Measurements from ENCODE around the gene LYRM9. TPM values are rescaled to one million over a fixed set of nuclear protein-coding genes. Genes with fewer than 3 reads are reported as not detected.
A peak's percentile ranks its signal among the peaks of the same experiment; 100 is the strongest.
"Not testable (repeated sequence)": the region's sequence is repeated elsewhere in the genome, so short reads cannot be mapped to it uniquely, and the experiment has no call there.

The LYRM9 gene
- total and polyA plus RNA-seq, 10 of the 15 experiments (the other 5 are each of a cell fraction or from before 2014, with no cell fraction given) = 1.8 to 8.3 (median 4.6) TPM

DNA sequence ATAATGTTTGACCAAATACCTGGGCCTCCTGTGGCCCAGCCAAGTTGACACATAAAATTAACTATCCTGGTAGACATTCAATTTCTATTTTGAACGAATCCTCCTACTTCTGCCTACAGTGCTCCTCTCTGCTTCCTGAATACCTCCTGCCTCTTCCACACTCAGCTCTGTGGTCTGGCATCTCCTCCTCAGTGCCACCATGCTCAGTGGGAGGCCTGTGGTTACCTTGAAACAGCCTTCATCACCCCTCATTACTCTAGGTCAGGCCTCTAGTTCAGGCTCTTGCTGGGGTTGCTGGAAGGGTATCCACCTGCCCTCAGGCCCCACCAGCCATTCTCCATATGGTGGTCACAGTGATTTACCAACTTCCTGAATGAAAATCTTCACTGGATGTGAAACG is 5.1 kb downstream of the LYRM9 start:
- Histone ChIP-seq H3K27me3 (replicated peaks in 1 of 2; ENCODE audit: control insufficient read depth in 2 of 2, insufficient read depth in 2 of 2, low read length in 1 of 2) (no peaks in the 10 kb centered on the region), H2AFZ (ENCODE audit: control insufficient read depth, low read depth, low read length) (peak overlapping the region; percentile 59), H3K4me3 (no peak overlapping the region), H3K9ac (ENCODE audit: control insufficient read depth, insufficient read depth, low read length) (no peak overlapping the region), H3K27ac (ENCODE audit: control insufficient read depth, insufficient read depth) (peak overlapping the region; percentile 49), H3K4me2 (ENCODE audit: control insufficient read depth, insufficient read depth) (no peak overlapping the region), H4K20me1 (ENCODE audit: control insufficient read depth, insufficient read depth) (no peaks in the 10 kb centered on the region), H3K9me3 (replicated peaks; ENCODE audit: control insufficient read depth, insufficient read depth, low read length) (no peaks in the 10 kb centered on the region), H3K79me2 (ENCODE audit: control insufficient read depth, insufficient read depth, low read length) (0 out of 2 replicates have a peak, but pooled peaks cover 1% of the 10 kb centered on the region), H3K4me1 (ENCODE audit: control insufficient read depth, insufficient read depth, low read length) (peaks cover 15% of the 10 kb centered on the region), H3K36me3 (ENCODE audit: control insufficient read depth in 2 of 2, insufficient read depth in 2 of 2, low read length in 1 of 2) (no peaks in the 10 kb centered on the region)
- BruUV-seq (replicated peaks) = no TSS peak
- CTCF ChIA-PET = interaction anchor here (0.6 to 3.5 kb wide), 4 partner anchors 8 to 114 kb away, joined by 3 to 41 read pairs (median 9); no protein-coding TSS in a partner anchor
- FAIRE-seq (no peak), DNase-seq (ENCODE audit: low read depth, low spot score) (no peak), ATAC-seq (no peak; the same call in 2 of the 3 replicates)
- SMC1A ChIA-PET (ENCODE audit: uncharacterized antibody, unreplicated experiment) = interaction anchor here (0.6 to 18.8 kb wide), 7 partner anchors 8 to 85 kb away, joined by 3 to 457 read pairs (median 5); no protein-coding TSS in a partner anchor
- 57% methylated on average over 2 of the region's 2 CpGs for WGBS (ENCODE audit: insufficient coverage, insufficient replicate concordance, low lambda C conversion rate, missing lambda C conversion rate)
- intact Hi-C loops (cut with micrococcal nuclease; ENCODE audit: unreplicated experiment) (no loop called here), in situ Hi-C loops (cut with MboI) (loop anchor here (10.0 kb wide), 1 partner anchor 443 kb away; no protein-coding TSS in a partner anchor)
- RAD21 ChIA-PET (ENCODE audit: unreplicated experiment) = interaction anchor here (0.8 to 7.7 kb wide), 5 partner anchors 8 to 287 kb away, joined by 3 to 158 read pairs (median 5); no protein-coding TSS in a partner anchor
- POLR2A ChIA-PET = interaction anchor here (1.0 to 1.4 kb wide), 2 partner anchors 80 to 83 kb away, joined by 3 to 4 read pairs; no protein-coding TSS in a partner anchor
- TF ChIP-seq RUNX3 (IDR thresholded peaks at IDR 0.05; ENCODE audit: low read length) = peak; percentile 57
- TF ChIP-seq, protein P1, sequence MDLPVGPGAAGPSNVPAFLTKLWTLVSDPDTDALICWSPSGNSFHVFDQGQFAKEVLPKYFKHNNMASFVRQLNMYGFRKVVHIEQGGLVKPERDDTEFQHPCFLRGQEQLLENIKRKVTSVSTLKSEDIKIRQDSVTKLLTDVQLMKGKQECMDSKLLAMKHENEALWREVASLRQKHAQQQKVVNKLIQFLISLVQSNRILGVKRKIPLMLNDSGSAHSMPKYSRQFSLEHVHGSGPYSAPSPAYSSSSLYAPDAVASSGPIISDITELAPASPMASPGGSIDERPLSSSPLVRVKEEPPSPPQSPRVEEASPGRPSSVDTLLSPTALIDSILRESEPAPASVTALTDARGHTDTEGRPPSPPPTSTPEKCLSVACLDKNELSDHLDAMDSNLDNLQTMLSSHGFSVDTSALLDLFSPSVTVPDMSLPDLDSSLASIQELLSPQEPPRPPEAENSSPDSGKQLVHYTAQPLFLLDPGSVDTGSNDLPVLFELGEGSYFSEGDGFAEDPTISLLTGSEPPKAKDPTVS (IDR thresholded peaks at IDR 0.05; ENCODE audit: low read depth, low read length) = no peak
- no peak for TF ChIP-seq NFXL1 (IDR thresholded peaks at IDR 0.05; ENCODE audit: borderline replicate concordance)
- 0 out of 2 replicates have a peak, but pooled peaks have one; percentile 7 for TF ChIP-seq MTA2 (IDR thresholded peaks at IDR 0.05; ENCODE audit: low read depth)

GRCh38 chr17:27886348-27886906 is 6.7 kb downstream of the LYRM9 start:
- BruUV-seq (replicated peaks); ATAC-seq; H3K4me2 ChIP-seq (ENCODE audit: control insufficient read depth, insufficient read depth); DNase-seq (ENCODE audit: low read depth, low spot score); H3K79me2 ChIP-seq (ENCODE audit: control insufficient read depth, insufficient read depth, low read length); H3K9me3 ChIP-seq (replicated peaks; ENCODE audit: control insufficient read depth, insufficient read depth, low read length); H2AFZ ChIP-seq (ENCODE audit: control insufficient read depth, low read depth, low read length); H3K27me3 ChIP-seq (replicated peaks in 1 of 2; ENCODE audit: control insufficient read depth in 2 of 2, insufficient read depth in 2 of 2, low read length in 1 of 2); FAIRE-seq; H3K4me3 ChIP-seq; H3K36me3 ChIP-seq (ENCODE audit: control insufficient read depth in 2 of 2, insufficient read depth in 2 of 2, low read length in 1 of 2); H3K9ac ChIP-seq (ENCODE audit: control insufficient read depth, insufficient read depth, low read length); H3K27ac ChIP-seq (ENCODE audit: control insufficient read depth, insufficient read depth); intact Hi-C loops (cut with micrococcal nuclease; ENCODE audit: unreplicated experiment); H4K20me1 ChIP-seq (ENCODE audit: control insufficient read depth, insufficient read depth): not testable (repeated sequence)
- CTCF ChIA-PET = interaction anchor here (1.3 to 14.1 kb wide), 5 partner anchors 81 to 366 kb away, joined by 3 to 664 read pairs (median 7); partner anchors contain the start of gene NOS2
- POLR2A ChIA-PET = interaction anchor here (1.8 kb wide), 1 partner anchor 78 kb away, joined by 7 read pairs; no protein-coding TSS in a partner anchor
- SMC1A ChIA-PET (ENCODE audit: uncharacterized antibody, unreplicated experiment) = interaction anchor here (1.1 to 18.8 kb wide), 2 partner anchors 68 to 77 kb away, joined by 4 to 457 read pairs; no protein-coding TSS in a partner anchor
- in situ Hi-C loops (cut with MboI) = loop anchor here (10.0 kb wide), 1 partner anchor 442 kb away; no protein-coding TSS in a partner anchor
- RAD21 ChIA-PET (ENCODE audit: unreplicated experiment) = interaction anchor here (1.2 to 9.7 kb wide), 3 partner anchors 8 to 126 kb away, joined by 4 to 439 read pairs (median 11); no protein-coding TSS in a partner anchor
- H3K4me1 ChIP-seq (ENCODE audit: control insufficient read depth, insufficient read depth, low read length) = peaks cover 15% of the 10 kb centered on the region
- 83% methylated on average over 8 of the region's 8 CpGs for WGBS (ENCODE audit: insufficient coverage, insufficient replicate concordance, low lambda C conversion rate, missing lambda C conversion rate)

Measured in GM12878 (cell line).